Measurements from ENCODE around the gene RAF1. TPM values are rescaled to one million over a fixed set of nuclear protein-coding genes. Genes with fewer than 3 reads are reported as not detected.
A peak's percentile ranks its signal among the peaks of the same experiment; 100 is the strongest.

RAF1 gene
- total and polyA plus RNA-seq, 2 of the 13 experiments (the other 11 are each of a cell fraction or from before 2014, with no cell fraction given) = 72.2 to 91.4 TPM

DNA sequence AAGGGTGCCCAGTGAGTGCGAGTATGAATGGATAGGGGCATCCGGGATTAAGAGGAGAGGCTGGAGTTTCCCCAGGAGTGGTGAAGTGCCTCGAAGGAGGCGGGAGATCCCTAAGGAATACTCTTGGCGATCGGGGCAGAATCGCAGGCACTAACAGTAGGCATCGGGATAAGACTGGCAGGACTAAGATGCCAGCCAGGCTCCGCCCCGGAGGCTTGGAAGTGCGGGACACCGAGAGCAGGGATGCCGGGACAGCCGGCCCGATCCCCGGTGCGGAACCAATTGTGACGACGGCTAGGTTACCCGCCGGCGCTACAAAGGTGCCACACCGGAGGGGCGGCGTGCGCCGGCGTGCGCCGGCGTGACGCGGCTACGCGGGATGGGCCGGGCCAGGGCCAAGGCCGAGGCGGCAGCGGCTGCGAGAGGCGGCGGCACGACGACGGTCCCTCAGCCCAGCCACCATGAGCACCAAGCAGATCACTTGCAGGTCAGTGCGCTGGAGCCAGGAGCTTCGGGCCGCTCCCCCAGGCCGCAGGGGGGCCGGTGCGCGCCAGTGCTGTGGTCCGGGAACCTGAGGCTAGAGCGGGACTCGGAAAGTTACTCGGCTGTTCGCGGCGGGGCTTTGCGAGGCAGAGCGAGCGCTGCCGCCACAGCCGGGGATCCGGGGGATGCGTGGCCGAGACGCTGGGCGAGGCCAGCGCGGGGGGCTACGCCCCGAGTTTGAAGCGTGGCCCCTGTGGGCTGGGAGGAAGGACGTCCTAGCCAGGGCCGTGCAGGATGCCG lies 107.0 kb downstream of the RAF1 start, which contains the start of gene MKRN2 (continued):
- peak; percentile 87 for TF ChIP-seq XRCC5 (optimal IDR thresholded peaks at IDR 0.05; ENCODE audit: low read length)
- TF ChIP-seq BORCS8-MEF2B (CRISPR knock-in tag; IDR thresholded peaks at IDR 0.05) = peak; percentile 71; the same call in 1 of the 2 replicates
- TF ChIP-seq ZKSCAN1 (IDR thresholded peaks at IDR 0.05; ENCODE audit: low read length) = 0 out of 2 replicates have a peak, but pooled peaks have one; percentile 34
- peak; percentile 47; the same call in 1 of the 2 replicates for TF ChIP-seq MIXL1 (CRISPR knock-in tag; IDR thresholded peaks at IDR 0.05)
- peak; percentile 94 for TF ChIP-seq HNRNPL (IDR thresholded peaks at IDR 0.05; ENCODE audit: low read depth, low read length)
- TF ChIP-seq, protein P1, sequence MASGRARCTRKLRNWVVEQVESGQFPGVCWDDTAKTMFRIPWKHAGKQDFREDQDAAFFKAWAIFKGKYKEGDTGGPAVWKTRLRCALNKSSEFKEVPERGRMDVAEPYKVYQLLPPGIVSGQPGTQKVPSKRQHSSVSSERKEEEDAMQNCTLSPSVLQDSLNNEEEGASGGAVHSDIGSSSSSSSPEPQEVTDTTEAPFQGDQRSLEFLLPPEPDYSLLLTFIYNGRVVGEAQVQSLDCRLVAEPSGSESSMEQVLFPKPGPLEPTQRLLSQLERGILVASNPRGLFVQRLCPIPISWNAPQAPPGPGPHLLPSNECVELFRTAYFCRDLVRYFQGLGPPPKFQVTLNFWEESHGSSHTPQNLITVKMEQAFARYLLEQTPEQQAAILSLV (CRISPR knock-in tag; IDR thresholded peaks at IDR 0.05; ENCODE audit: borderline replicate concordance) = peak; percentile 86
- peak; percentile 82 for TF ChIP-seq ZSCAN31 (CRISPR knock-in tag; IDR thresholded peaks at IDR 0.05; ENCODE audit: low read depth)
- no peak for TF ChIP-seq GTF3A (CRISPR knock-in tag; conservative IDR thresholded peaks at IDR 0.05)
- TF ChIP-seq, protein P2, sequence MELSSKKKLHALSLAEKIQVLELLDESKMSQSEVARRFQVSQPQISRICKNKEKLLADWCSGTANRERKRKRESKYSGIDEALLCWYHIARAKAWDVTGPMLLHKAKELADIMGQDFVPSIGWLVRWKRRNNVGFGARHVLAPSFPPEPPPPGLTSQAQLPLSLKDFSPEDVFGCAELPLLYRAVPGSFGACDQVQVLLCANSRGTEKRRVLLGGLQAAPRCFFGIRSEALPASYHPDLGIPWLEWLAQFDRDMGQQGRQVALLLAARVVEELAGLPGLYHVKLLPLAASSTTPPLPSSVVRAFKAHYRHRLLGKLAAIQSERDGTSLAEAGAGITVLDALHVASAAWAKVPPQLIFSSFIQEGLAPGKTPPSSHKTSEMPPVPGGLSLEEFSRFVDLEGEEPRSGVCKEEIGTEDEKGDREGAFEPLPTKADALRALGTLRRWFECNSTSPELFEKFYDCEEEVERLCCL (CRISPR knock-in tag; IDR thresholded peaks at IDR 0.05; ENCODE audit: borderline replicate concordance) = no peak
- 0 out of 2 replicates have a peak, but pooled peaks have one; percentile 48 for TF ChIP-seq JUND (CRISPR knock-in tag; IDR thresholded peaks at IDR 0.05)
- TF ChIP-seq PAWR (CRISPR knock-in tag; IDR thresholded peaks at IDR 0.05; ENCODE audit: borderline replicate concordance) = no peak
- TF ChIP-seq GFI1 (CRISPR knock-in tag; IDR thresholded peaks at IDR 0.05; ENCODE audit: borderline replicate concordance) = peak; percentile 80
- TF ChIP-seq ZNF160 (CRISPR knock-in tag; IDR thresholded peaks at IDR 0.05) = peak; percentile 70
- no peak for TF ChIP-seq ZNF660 (CRISPR knock-in tag; IDR thresholded peaks at IDR 0.05; ENCODE audit: borderline replicate concordance, low read depth)
- no peak for TF ChIP-seq ZNF577 (CRISPR knock-in tag; IDR thresholded peaks at IDR 0.05; ENCODE audit: borderline replicate concordance, low read depth)
- TF ChIP-seq, protein P3, sequence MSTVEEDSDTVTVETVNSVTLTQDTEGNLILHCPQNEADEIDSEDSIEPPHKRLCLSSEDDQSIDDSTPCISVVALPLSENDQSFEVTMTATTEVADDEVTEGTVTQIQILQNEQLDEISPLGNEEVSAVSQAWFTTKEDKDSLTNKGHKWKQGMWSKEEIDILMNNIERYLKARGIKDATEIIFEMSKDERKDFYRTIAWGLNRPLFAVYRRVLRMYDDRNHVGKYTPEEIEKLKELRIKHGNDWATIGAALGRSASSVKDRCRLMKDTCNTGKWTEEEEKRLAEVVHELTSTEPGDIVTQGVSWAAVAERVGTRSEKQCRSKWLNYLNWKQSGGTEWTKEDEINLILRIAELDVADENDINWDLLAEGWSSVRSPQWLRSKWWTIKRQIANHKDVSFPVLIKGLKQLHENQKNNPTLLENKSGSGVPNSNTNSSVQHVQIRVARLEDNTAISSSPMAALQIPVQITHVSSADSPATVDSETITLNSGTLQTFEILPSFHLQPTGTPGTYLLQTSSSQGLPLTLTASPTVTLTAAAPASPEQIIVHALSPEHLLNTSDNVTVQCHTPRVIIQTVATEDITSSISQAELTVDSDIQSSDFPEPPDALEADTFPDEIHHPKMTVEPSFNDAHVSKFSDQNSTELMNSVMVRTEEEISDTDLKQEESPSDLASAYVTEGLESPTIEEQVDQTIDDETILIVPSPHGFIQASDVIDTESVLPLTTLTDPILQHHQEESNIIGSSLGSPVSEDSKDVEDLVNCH (CRISPR knock-in tag; IDR thresholded peaks at IDR 0.05) = no peak
- no peak; the same call in 1 of the 2 replicates for TF ChIP-seq EEA1 (CRISPR knock-in tag; IDR thresholded peaks at IDR 0.05; ENCODE audit: borderline replicate concordance)
- TF ChIP-seq KDM1A (CRISPR knock-in tag; IDR thresholded peaks at IDR 0.05) = peak; percentile 17; the same call in 1 of the 2 replicates
- no peak for TF ChIP-seq ZNF30 (CRISPR knock-in tag; IDR thresholded peaks at IDR 0.05)
- peak; percentile 74 for TF ChIP-seq SIN3B (IDR thresholded peaks at IDR 0.05; ENCODE audit: low read length)
- TF ChIP-seq ZC3H4 (CRISPR knock-in tag; IDR thresholded peaks at IDR 0.05; ENCODE audit: borderline replicate concordance) = no peak
- no peak for TF ChIP-seq ZNF75D (CRISPR knock-in tag; IDR thresholded peaks at IDR 0.05; ENCODE audit: borderline replicate concordance)
- TF ChIP-seq ZNF10 (CRISPR knock-in tag; IDR thresholded peaks at IDR 0.05; ENCODE audit: borderline replicate concordance, low read depth) = 0 out of 2 replicates have a peak, but pooled peaks have one; percentile 32
- no peak for TF ChIP-seq ZNF382 (CRISPR knock-in tag; IDR thresholded peaks at IDR 0.05; ENCODE audit: borderline replicate concordance)
- TF ChIP-seq TAF1 (CRISPR knock-in tag; IDR thresholded peaks at IDR 0.05) = peak; percentile 96
- TF ChIP-seq ZNF775 (CRISPR knock-in tag; IDR thresholded peaks at IDR 0.05; ENCODE audit: borderline replicate concordance) = no peak
